Mesenchymal stem cell (in vitro differentiated cells and primary cell): ENCODE measurements around the gene RIMBP2.
"Not testable (repeated sequence)": the region's sequence is repeated elsewhere in the genome, so short reads cannot be mapped to it uniquely, and the experiment has no call there.

Experiments used
- DNase-seq: peaks from one replicate; pipeline ENCODE4 v3.0.0-alpha.2; 2013
- H2AFZ ChIP-seq: one replicate; pipeline ENCODE4 v1.6.1; 2013; ENCODE audit warnings: low read depth, mild to moderate bottlenecking, control low read depth, inconsistent platforms, low read length, moderate library complexity
- H2AK5ac ChIP-seq: 2 replicates; pipeline ENCODE4 v1.6.1; 2013; ENCODE audit warnings: low read length, moderate library complexity, mild to moderate bottlenecking, inconsistent platforms; ENCODE audit not compliant: severe bottlenecking
- H2BK120ac ChIP-seq: one replicate; pipeline ENCODE4 v1.6.1; 2013; ENCODE audit warnings: low read depth, mild to moderate bottlenecking, inconsistent platforms, low read length, moderate library complexity
- H2BK12ac ChIP-seq, 2 experiments: one replicate each; pipeline ENCODE4 v1.6.1; 2013; ENCODE audit warnings: inconsistent platforms in 2 of 2, low read length in 2 of 2, mild to moderate bottlenecking in 2 of 2, moderate library complexity in 2 of 2, control low read depth in 1 of 2
- H2BK15ac ChIP-seq: one replicate; pipeline ENCODE4 v1.6.1; 2013; ENCODE audit warnings: mild to moderate bottlenecking, low read depth, inconsistent platforms; ENCODE audit not compliant: poor library complexity, severe bottlenecking
- H2BK5ac ChIP-seq: 2 replicates; pipeline ENCODE4 v1.6.1; 2013; ENCODE audit warnings: low read depth, mild to moderate bottlenecking, low read length, control low read depth, inconsistent platforms; ENCODE audit not compliant: poor library complexity, severe bottlenecking
- H3K14ac ChIP-seq, 2 experiments: one replicate each; pipeline ENCODE4 v1.6.1; 2013; ENCODE audit warnings: inconsistent platforms in 2 of 2, low read length in 2 of 2, control low read depth in 1 of 2, mild to moderate bottlenecking in 1 of 2, moderate library complexity in 1 of 2
- H3K18ac ChIP-seq, 2 experiments: one replicate each; pipeline ENCODE4 v1.6.1; 2013; ENCODE audit warnings: inconsistent platforms in 2 of 2, low read length in 2 of 2, control low read depth in 1 of 2, low read depth in 1 of 2, mild to moderate bottlenecking in 1 of 2
- H3K23ac ChIP-seq, 2 experiments: one replicate each; pipeline ENCODE4 v1.6.1; 2013; ENCODE audit warnings: inconsistent platforms in 2 of 2, low read length in 2 of 2, mild to moderate bottlenecking in 2 of 2, moderate library complexity in 2 of 2, control low read depth in 1 of 2
- H3K27ac ChIP-seq: 2 replicates; pipeline ENCODE4 v1.5.1; 2013; ENCODE audit warnings: mild to moderate bottlenecking, moderate library complexity, low read length, control low read depth, inconsistent platforms; ENCODE audit not compliant: poor library complexity, severe bottlenecking
- H3K27me3 ChIP-seq, 2 experiments: 2 replicates each; pipeline versions ENCODE4 v1.6.1 to v1.7.0; 2013; ENCODE audit warnings: low read length in 2 of 2, mild to moderate bottlenecking in 2 of 2, moderate library complexity in 2 of 2, control low read depth in 1 of 2, inconsistent platforms in 1 of 2; ENCODE audit not compliant: control insufficient read depth in 1 of 2, insufficient read depth in 1 of 2
- H3K36me3 ChIP-seq, 2 experiments: 2 replicates each; pipeline versions ENCODE4 v1.6.1 to v1.7.0; 2013; ENCODE audit warnings: low read length in 2 of 2, control low read depth in 1 of 2, inconsistent platforms in 1 of 2, low read depth in 1 of 2, mild to moderate bottlenecking in 1 of 2; ENCODE audit not compliant: insufficient read depth in 2 of 2, control insufficient read depth in 1 of 2
- H3K4ac ChIP-seq, 2 experiments: one replicate each; pipeline ENCODE4 v1.6.1; 2013; ENCODE audit warnings: inconsistent platforms in 2 of 2, low read length in 2 of 2, mild to moderate bottlenecking in 2 of 2, moderate library complexity in 2 of 2, control low read depth in 1 of 2, low read depth in 1 of 2
- H3K4me1 ChIP-seq: 2 replicates; pipeline ENCODE4 v1.6.1; 2013; ENCODE audit warnings: low read depth, low read length, control low read depth; ENCODE audit not compliant: control insufficient read depth, insufficient read depth
- H3K4me2 ChIP-seq: 2 replicates; pipeline ENCODE4 v1.6.1; 2013; ENCODE audit warnings: low read length, mild to moderate bottlenecking, inconsistent platforms; ENCODE audit not compliant: poor library complexity, severe bottlenecking
- H3K4me3 ChIP-seq, 2 experiments: 2 replicates each; pipeline versions ENCODE4 v1.5.1 to v1.7.0; 2013; ENCODE audit warnings: low read length in 2 of 2, mild to moderate bottlenecking in 2 of 2, control low read depth in 1 of 2, low read depth in 1 of 2; ENCODE audit not compliant: insufficient read depth in 1 of 2
- H3K79me1 ChIP-seq: replicated peaks from 2 replicates; pipeline ENCODE4 v1.6.1; 2013; ENCODE audit warnings: mild to moderate bottlenecking, control low read depth, low read length, inconsistent platforms; ENCODE audit not compliant: poor library complexity, severe bottlenecking
- H3K9ac ChIP-seq: 2 replicates; pipeline ENCODE4 v1.7.0; 2013; ENCODE audit warnings: mild to moderate bottlenecking, low read length, moderate library complexity
- H3K9me3 ChIP-seq: 2 replicates; pipeline ENCODE4 v1.7.0; 2013; ENCODE audit warnings: mild to moderate bottlenecking, low read length; ENCODE audit not compliant: control insufficient read depth
- H4K8ac ChIP-seq: one replicate; pipeline ENCODE4 v1.6.1; 2013; ENCODE audit warnings: inconsistent platforms, mild to moderate bottlenecking, low read length, moderate library complexity
- H4K91ac ChIP-seq: one replicate; pipeline ENCODE4 v1.6.1; 2013; ENCODE audit warnings: mild to moderate bottlenecking, low read length, inconsistent platforms
- WGBS: methylation state at CpG from one replicate; pipeline ENCODE4 v1.1.7; 2013; ENCODE audit warnings: mixed read lengths; 5-methylcytosine and 5-hydroxymethylcytosine counted together

RIMBP2 gene

DNA sequence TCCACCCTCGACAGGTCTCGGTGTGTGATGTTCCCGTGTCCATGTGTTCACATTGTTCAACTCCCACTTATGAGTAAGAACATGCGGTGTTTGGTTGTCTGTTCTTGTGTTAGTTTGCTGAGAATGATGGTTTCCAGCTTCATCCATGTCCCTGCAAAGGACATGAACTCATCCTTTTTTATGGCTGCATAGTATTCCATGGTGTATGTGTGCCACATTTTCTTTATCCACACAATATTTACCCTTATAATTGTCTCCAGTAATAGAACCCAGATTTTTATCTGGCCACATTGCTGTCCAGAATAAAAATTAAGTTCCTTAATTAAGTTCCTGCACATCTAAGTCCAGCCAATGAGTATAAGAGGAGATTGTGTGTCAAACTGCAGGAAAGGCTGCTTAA lies 22.3 kb upstream of the RIMBP2 start:
- not testable (repeated sequence) for H4K8ac ChIP-seq, H3K4me2 ChIP-seq, H2AFZ ChIP-seq, H2BK15ac ChIP-seq, H3K23ac ChIP-seq, H3K4me3 ChIP-seq, H3K79me1 ChIP-seq, H2AK5ac ChIP-seq, H2BK5ac ChIP-seq, H3K9ac ChIP-seq, DNase-seq, H2BK120ac ChIP-seq, H3K27ac ChIP-seq, H3K9me3 ChIP-seq, H3K27me3 ChIP-seq, H3K14ac ChIP-seq, H3K4me1 ChIP-seq, H3K4ac ChIP-seq, H4K91ac ChIP-seq, H2BK12ac ChIP-seq, H3K36me3 ChIP-seq, H3K18ac ChIP-seq
- WGBS: 100% methylated on average over 3 of the region's 4 CpGs

DNA sequence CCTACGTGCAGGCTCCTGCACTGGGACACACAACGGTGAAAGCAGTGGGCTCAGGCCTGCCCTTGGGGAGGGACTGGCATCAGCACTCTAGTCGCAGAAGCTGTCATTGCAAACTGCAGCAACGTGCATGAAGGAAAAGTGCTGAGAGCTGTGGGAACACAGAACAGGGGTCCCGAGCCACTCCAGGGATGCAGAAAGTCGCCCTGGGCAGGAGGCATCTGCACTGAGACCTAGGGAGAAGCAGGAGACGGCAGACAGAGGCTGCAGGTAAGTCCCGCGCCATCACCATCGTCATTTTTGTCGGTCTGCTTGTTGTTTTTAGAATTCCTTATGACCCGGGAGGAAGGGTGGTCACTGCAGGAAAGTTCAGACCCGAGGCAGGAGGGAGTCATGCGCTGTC lies 21.6 kb upstream of the RIMBP2 start:
- Histone ChIP-seq H3K36me3 (no peaks in the 10 kb centered on the region), H3K4me2 (no peak overlapping the region), H3K79me1 (no peaks in the 10 kb centered on the region), H3K14ac (no peak overlapping the region), H2BK120ac (no peak overlapping the region), H2AFZ (no peak overlapping the region), H4K8ac (no peak overlapping the region), H3K4me3 (no peak overlapping the region), H2BK15ac (no peak overlapping the region), H3K27me3 (peaks cover 0 to 2% of the 10 kb centered on the region in 2 experiments), H3K9me3 (peaks cover 3% of the 10 kb centered on the region), H2BK5ac (no peak overlapping the region), H3K18ac (no peak overlapping the region), H3K9ac (no peak overlapping the region), H4K91ac (no peak overlapping the region), H3K27ac (no peak overlapping the region), H3K4ac (no peak overlapping the region), H2BK12ac (no peak overlapping the region), H3K23ac (no peak overlapping the region), H3K4me1 (no peaks in the 10 kb centered on the region), H2AK5ac (no peak overlapping the region)
- WGBS: 75% methylated on average over 13 of the region's 14 CpGs
- DNase-seq: no peak

DNA sequence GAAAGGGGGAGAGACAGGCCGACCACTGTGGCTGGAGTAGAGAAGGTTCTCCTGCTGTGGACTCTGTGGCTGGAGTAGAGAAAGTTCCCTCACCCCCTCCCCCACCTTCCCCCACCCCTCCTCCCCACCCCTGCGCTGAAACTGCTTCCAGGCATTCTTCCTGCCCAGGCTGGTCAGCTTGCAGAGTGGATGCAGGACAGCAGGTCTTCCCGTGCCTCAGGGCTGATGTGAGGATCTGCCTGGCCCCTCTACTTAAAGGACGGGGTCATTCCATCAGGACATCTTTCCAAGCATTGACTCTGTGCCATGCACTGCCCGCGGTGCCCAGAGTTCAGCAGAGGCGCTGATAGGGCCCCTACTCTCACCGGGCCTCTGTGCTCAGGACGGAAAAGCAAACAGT lies 13.2 kb upstream of the RIMBP2 start:
- Histone ChIP-seq H3K23ac (no peak overlapping the region), H3K79me1 (no peaks in the 10 kb centered on the region), H3K9me3 (peaks cover 13% of the 10 kb centered on the region), H3K4ac (no peak overlapping the region), H3K36me3 (no peaks in the 10 kb centered on the region), H3K9ac (no peak overlapping the region), H4K91ac (no peak overlapping the region), H3K4me2 (no peak overlapping the region), H2BK5ac (no peak overlapping the region), H4K8ac (no peak overlapping the region), H3K27me3 (no peaks in the 10 kb centered on the region), H3K14ac (no peak overlapping the region), H2BK12ac (no peak overlapping the region), H3K4me3 (no peak overlapping the region), H3K18ac (no peak overlapping the region), H2AFZ (no peak overlapping the region), H3K27ac (no peak overlapping the region), H3K4me1 (no peaks in the 10 kb centered on the region), H2BK15ac (no peak overlapping the region), H2AK5ac (no peak overlapping the region), H2BK120ac (no peak overlapping the region)
- WGBS: 53% methylated on average over 6 of the region's 9 CpGs
- no peak for DNase-seq

GRCh38 chr12:130728158-130729058 lies 12.3 kb upstream of the RIMBP2 start:
- H4K8ac ChIP-seq: no peak overlapping the region
- WGBS: 89% methylated on average over 32 of the region's 32 CpGs
- no peak overlapping the region for H3K18ac ChIP-seq
- H3K4me2 ChIP-seq: no peak overlapping the region
- no peaks in the 10 kb centered on the region for H3K36me3 ChIP-seq
- H4K91ac ChIP-seq: no peak overlapping the region
- no peak overlapping the region for H2AFZ ChIP-seq
- no peak overlapping the region for H3K23ac ChIP-seq
- no peak overlapping the region for H2AK5ac ChIP-seq
- no peak overlapping the region for H3K27ac ChIP-seq
- H3K27me3 ChIP-seq: no peaks in the 10 kb centered on the region
- H3K4me1 ChIP-seq: no peaks in the 10 kb centered on the region
- no peak overlapping the region for H3K4me3 ChIP-seq
- no peak overlapping the region for H3K4ac ChIP-seq
- H2BK15ac ChIP-seq: no peak overlapping the region
- no peak overlapping the region for H2BK120ac ChIP-seq
- no peak overlapping the region for H3K14ac ChIP-seq
- peaks cover 17% of the 10 kb centered on the region for H3K9me3 ChIP-seq
- H2BK12ac ChIP-seq: no peak overlapping the region
- H2BK5ac ChIP-seq: no peak overlapping the region
- no peak for DNase-seq
- no peak overlapping the region for H3K9ac ChIP-seq
- H3K79me1 ChIP-seq: no peaks in the 10 kb centered on the region
